Lower leg skin (tissue), 3 donors: ENCODE measurements around the gene ZNF69.

Experiments
- POLR2A ChIP-seq, 2 donors: fragments of 450-650 bp; IDR thresholded peaks; one replicate each; pipeline ENCODE4 v1.6.1; 2016 to 2017; ENCODE audit warnings: antibody characterized with exemption in 2 of 2, mild to moderate bottlenecking in 1 of 2, moderate library complexity in 1 of 2
- TF ChIP-seq, protein P1 (sequence below), 3 donors: fragments of 450-650 bp; IDR thresholded peaks; one replicate each; pipeline ENCODE4 v1.5.1; 2016; ENCODE audit warnings: antibody characterized with exemption in 3 of 3, mild to moderate bottlenecking in 3 of 3, moderate library complexity in 2 of 3

DNA sequence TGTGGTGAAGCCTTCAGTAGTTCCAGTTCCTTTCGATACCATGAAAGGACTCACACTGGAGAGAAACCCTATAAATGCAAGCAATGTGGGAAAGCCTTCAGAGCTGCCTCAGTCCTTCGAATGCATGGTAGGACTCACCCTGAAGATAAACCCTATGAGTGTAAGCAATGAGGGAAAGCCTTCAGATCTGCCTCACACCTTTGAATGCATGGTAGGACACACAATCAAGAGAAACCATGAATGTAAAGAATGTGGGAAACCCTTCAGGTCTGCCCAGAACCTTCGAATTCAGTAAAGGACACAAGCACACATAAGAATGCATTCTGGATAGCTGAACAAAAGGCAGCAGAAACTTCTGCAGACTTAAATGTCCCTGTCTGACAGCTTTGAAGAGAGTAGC lies 18.3 kb downstream of the ZNF69 start:
- TF ChIP-seq, protein P1, sequence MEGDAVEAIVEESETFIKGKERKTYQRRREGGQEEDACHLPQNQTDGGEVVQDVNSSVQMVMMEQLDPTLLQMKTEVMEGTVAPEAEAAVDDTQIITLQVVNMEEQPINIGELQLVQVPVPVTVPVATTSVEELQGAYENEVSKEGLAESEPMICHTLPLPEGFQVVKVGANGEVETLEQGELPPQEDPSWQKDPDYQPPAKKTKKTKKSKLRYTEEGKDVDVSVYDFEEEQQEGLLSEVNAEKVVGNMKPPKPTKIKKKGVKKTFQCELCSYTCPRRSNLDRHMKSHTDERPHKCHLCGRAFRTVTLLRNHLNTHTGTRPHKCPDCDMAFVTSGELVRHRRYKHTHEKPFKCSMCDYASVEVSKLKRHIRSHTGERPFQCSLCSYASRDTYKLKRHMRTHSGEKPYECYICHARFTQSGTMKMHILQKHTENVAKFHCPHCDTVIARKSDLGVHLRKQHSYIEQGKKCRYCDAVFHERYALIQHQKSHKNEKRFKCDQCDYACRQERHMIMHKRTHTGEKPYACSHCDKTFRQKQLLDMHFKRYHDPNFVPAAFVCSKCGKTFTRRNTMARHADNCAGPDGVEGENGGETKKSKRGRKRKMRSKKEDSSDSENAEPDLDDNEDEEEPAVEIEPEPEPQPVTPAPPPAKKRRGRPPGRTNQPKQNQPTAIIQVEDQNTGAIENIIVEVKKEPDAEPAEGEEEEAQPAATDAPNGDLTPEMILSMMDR (IDR thresholded peaks at IDR 0.05): no peak
- no peak for TF ChIP-seq POLR2A (IDR thresholded peaks at IDR 0.05)
